GM12878 (cell line): ENCODE data around the gene AKAP1. TPM values are rescaled to one million over a fixed set of nuclear protein-coding genes. Genes with fewer than 3 reads are reported as not detected.
A peak's percentile ranks its signal among the peaks of the same experiment; 100 is the strongest.

Experiments used
- ATAC-seq: fragments of 200-7000 bp; cut with Tn5 transposase; 3 replicates; pipeline ENCODE4 v1.9.1; 2020; ENCODE audit warnings: mild to moderate bottlenecking, moderate library complexity
- BruUV-seq: library from RNA; stranded (reverse); fragments of 400-500 nt; replicated peaks from 2 replicates; lab custom pipeline; 2021; lab: Mats Ljungman, UMichigan
- CTCF ChIA-PET: fragments of 300-600 bp; sonication (Branson Sonifier 250); formaldehyde crosslinking; extraction: SDS; loops from one replicate; lab custom pipeline; 2021; ENCODE audit warnings: inconsistent platforms; lab: Yijun Ruan, JAX
- POLR2A ChIA-PET: fragments of 350-600 bp; formaldehyde crosslinking; extraction: SDS; loops from one replicate; lab custom pipeline; 2021; ENCODE audit warnings: inconsistent platforms; lab: Charles Lee
- RAD21 ChIA-PET: fragments of 300-600 bp; sonication (Branson Sonifier 250); formaldehyde crosslinking; loops from one replicate; lab custom pipeline; 2023; ENCODE audit warnings: antibody characterized with exemption; ENCODE audit not compliant: unreplicated experiment; lab: Charles Lee
- SMC1A ChIA-PET: fragments of 300-600 bp; sonication (Branson Sonifier 250); formaldehyde crosslinking; loops from one replicate; lab custom pipeline; 2023; ENCODE audit not compliant: unreplicated experiment, uncharacterized antibody; lab: Charles Lee
- DNase-seq: peaks from one replicate; pipeline ENCODE4 v3.0.0-alpha.2; 2011; ENCODE audit warnings: low read depth, low spot score
- FAIRE-seq: peaks from 3 replicates; lab custom pipeline; 2011; peaks lifted over from hg19 to GRCh38; lab: Jason Lieb, UNC
- H2AFZ ChIP-seq: 2 replicates; pipeline ENCODE4 v1.6.0; 2011; ENCODE audit warnings: low read depth, low read length, control low read depth; ENCODE audit not compliant: control insufficient read depth
- H3K27ac ChIP-seq: 2 replicates; pipeline ENCODE4 v1.5.1; 2011; ENCODE audit warnings: control low read depth; ENCODE audit not compliant: control insufficient read depth, insufficient read depth
- H3K27me3 ChIP-seq, 2 experiments: replicated peaks in 1 of 2; 2 replicates each; pipeline versions ENCODE4 v1.6.0 to v1.6.1; 2011; ENCODE audit warnings: low read length in 1 of 2; ENCODE audit not compliant: control insufficient read depth in 2 of 2, insufficient read depth in 2 of 2
- H3K36me3 ChIP-seq, 2 experiments: 2 replicates each; pipeline ENCODE4 v1.5.1; 2011; ENCODE audit warnings: low read length in 1 of 2; ENCODE audit not compliant: control insufficient read depth in 2 of 2, insufficient read depth in 2 of 2
- H3K4me1 ChIP-seq: 2 replicates; pipeline ENCODE4 v1.6.1; 2011; ENCODE audit warnings: mild to moderate bottlenecking, low read length, moderate library complexity, mixed read lengths; ENCODE audit not compliant: control insufficient read depth, insufficient read depth
- H3K4me2 ChIP-seq: 2 replicates; pipeline ENCODE4 v1.6.0; 2011; ENCODE audit warnings: control low read depth; ENCODE audit not compliant: control insufficient read depth, insufficient read depth
- H3K4me3 ChIP-seq: fragments of 200-600 bp; sonication (generic); 2 replicates; pipeline ENCODE4 v1.5.1; 2016
- H3K79me2 ChIP-seq: 2 replicates; pipeline ENCODE4 v1.6.0; 2011; ENCODE audit warnings: low read length; ENCODE audit not compliant: control insufficient read depth, insufficient read depth
- H3K9ac ChIP-seq: 2 replicates; pipeline ENCODE4 v1.8.0; 2011; ENCODE audit warnings: low read length, control low read depth, mixed read lengths; ENCODE audit not compliant: control insufficient read depth, insufficient read depth
- H3K9me3 ChIP-seq: replicated peaks from 3 replicates; pipeline ENCODE4 v1.5.1; 2011; ENCODE audit warnings: mild to moderate bottlenecking, low read length; ENCODE audit not compliant: control insufficient read depth, insufficient read depth
- H4K20me1 ChIP-seq: 2 replicates; pipeline ENCODE4 v1.6.0; 2011; ENCODE audit not compliant: control insufficient read depth, insufficient read depth
- HDAC2 ChIP-seq: fragments of 200-600 bp; sonication (generic); IDR thresholded peaks from 2 replicates; pipeline ENCODE4 v1.6.1; 2017
- IKZF1 ChIP-seq: fragments of 450-650 bp; conservative IDR thresholded peaks from 2 replicates; pipeline ENCODE4 v1.6.1; 2017; ENCODE audit warnings: antibody characterized with exemption, mild to moderate bottlenecking
- MTA3 ChIP-seq: IDR thresholded peaks from 2 replicates; pipeline ENCODE4 v1.6.1; 2012; ENCODE audit warnings: low read length, inconsistent platforms, borderline replicate concordance
- NFIC ChIP-seq: IDR thresholded peaks from 2 replicates; pipeline ENCODE4 v1.6.1; 2012; ENCODE audit warnings: low read depth, mild to moderate bottlenecking, inconsistent platforms, low read length, moderate library complexity
- RCOR1 ChIP-seq: conservative IDR thresholded peaks from 2 replicates; pipeline ENCODE4 v1.6.1; 2012; ENCODE audit warnings: low read depth, low read length, improper control_type of control experiment
- RELA ChIP-seq: fragments of 450-650 bp; IDR thresholded peaks from 2 replicates; pipeline ENCODE4 v1.8.0; 2014; ENCODE audit warnings: borderline replicate concordance; ENCODE audit not compliant: partially characterized antibody
- SPI1 ChIP-seq: IDR thresholded peaks from 2 replicates; pipeline ENCODE4 v1.6.1; 2011; ENCODE audit warnings: low read depth, mild to moderate bottlenecking, low read length, moderate library complexity, borderline replicate concordance; ENCODE audit not compliant: insufficient read depth
- SRF ChIP-seq, 2 experiments: IDR thresholded peaks; 2 replicates each; pipeline ENCODE4 v1.6.1; 2011; ENCODE audit warnings: low read depth in 2 of 2, low read length in 2 of 2, mild to moderate bottlenecking in 1 of 2, moderate library complexity in 1 of 2
- TAF1 ChIP-seq: IDR thresholded peaks from 2 replicates; pipeline ENCODE4 v1.6.1; 2011; ENCODE audit warnings: mild to moderate bottlenecking, low read depth, low read length, borderline replicate concordance
- TBL1XR1 ChIP-seq: IDR thresholded peaks from 2 replicates; pipeline ENCODE4 v1.6.1; 2012; ENCODE audit warnings: low read depth, low read length, improper control_type of control experiment
- WGBS: methylation state at CpG from one replicate; pipeline ENCODE4 v1.1.6; 2016; ENCODE audit warnings: low lambda C conversion rate; ENCODE audit not compliant: insufficient replicate concordance, insufficient coverage; ENCODE audit errors: missing lambda C conversion rate; 5-methylcytosine and 5-hydroxymethylcytosine counted together
- in situ Hi-C: fragments of 300-500 bp; cut with MboI; formaldehyde crosslinking; loops from 9 replicates; pipeline ENCODE4 v1.14.3; 2018; ENCODE audit warnings: mixed read lengths
- intact Hi-C: fragments of 100-400 bp; cut with micrococcal nuclease; formaldehyde crosslinking; loops from one replicate; pipeline ENCODE4 v1.14.2; 2022; ENCODE audit not compliant: unreplicated experiment
- polyA plus RNA-seq, 11 experiments: library from polyadenylated mRNA; depleted of rRNA in 4 of 11; unstranded in 6 of 11; stranded (reverse) in 5 of 11; fragments of >200 nt; fragmentation: Nextera tagmentation in 4 of 11; fragmentation: Illumina TruSeq in 1 of 11; extraction: Ambion mirVana in 4 of 11; extraction: Trizol in 1 of 11; gene quantifications; 1 replicate in 1 of 11; 2 replicates in 10 of 11; pipeline versions ENCODE4 v1.2.1 to v1.2.3, GENCODE V29; 2011 to 2016; ENCODE audit warnings: inconsistent platforms in 2 of 11, missing spikeins in 2 of 11, low read depth in 1 of 11
- total RNA-seq, 4 experiments: library from RNA; depleted of rRNA in 3 of 4; stranded (reverse); fragments of >200 nt in 3 of 4; fragmentation: Illumina TruSeq in 1 of 4; extraction: Trizol in 1 of 4; gene quantifications; 2 replicates each; pipeline versions ENCODE4 v1.2.1 to v1.2.3, GENCODE V29; 2013 to 2021
- TF ChIP-seq, protein P1 (sequence below): IDR thresholded peaks from 2 replicates; pipeline ENCODE4 v1.6.1; 2011; ENCODE audit warnings: borderline replicate concordance, low read depth, mild to moderate bottlenecking, moderate library complexity, mixed read lengths, low read length; ENCODE audit not compliant: insufficient read depth; ENCODE audit errors: extremely low read length
- TF ChIP-seq, protein P2 (sequence below): IDR thresholded peaks from 2 replicates; pipeline ENCODE4 v1.6.1; 2011; ENCODE audit warnings: low read depth, low read length, improper control_type of control experiment, borderline replicate concordance
- TF ChIP-seq, protein P3 (sequence below): IDR thresholded peaks from 2 replicates; pipeline ENCODE4 v1.6.1; 2012; ENCODE audit warnings: low read depth, low read length, improper control_type of control experiment
- TF ChIP-seq, protein P4 (sequence below): fragments of 450-650 bp; formaldehyde crosslinking; IDR thresholded peaks from 2 replicates; pipeline ENCODE4 v1.4.0; 2022; ENCODE audit warnings: mild to moderate bottlenecking, moderate library complexity

The AKAP1 gene
- total and polyA plus RNA-seq, 10 of the 15 experiments (the other 5 are each of a cell fraction or from before 2014, with no cell fraction given), result 11.9 to 50.5 (median 38.1) TPM

DNA sequence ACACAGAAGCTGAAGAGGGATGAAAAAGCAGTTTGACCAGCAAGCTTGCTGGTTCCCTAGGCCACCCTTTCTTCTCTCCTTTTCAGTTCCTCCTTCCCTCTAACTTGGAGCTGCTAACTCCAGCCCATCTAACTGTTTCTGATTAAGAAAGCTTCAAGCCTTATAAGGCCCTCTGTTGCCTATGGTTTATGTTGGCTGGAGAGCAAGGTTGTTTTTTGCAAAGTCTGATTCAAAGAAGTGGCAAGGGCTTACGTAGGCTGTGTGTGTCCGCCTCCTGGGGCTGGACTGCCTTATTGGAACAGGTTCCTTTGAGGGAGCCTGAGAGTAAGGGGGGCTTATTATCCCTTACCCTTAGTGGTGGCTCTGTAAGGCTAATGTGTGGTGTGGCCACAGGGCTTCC is 7.1 kb downstream of the AKAP1 start:
- peaks cover 2 to 7% of the 10 kb centered on the region in 2 experiments for H3K36me3 ChIP-seq
- H3K79me2 ChIP-seq, result peaks cover 82% of the 10 kb centered on the region
- H4K20me1 ChIP-seq, result peaks cover 2% of the 10 kb centered on the region; the same call in 1 of the 2 replicates
- DNase-seq (no peak), ATAC-seq (peak; percentile 86), FAIRE-seq (peak; percentile 49)
- no peak overlapping the region; the same call in 1 of the 2 replicates for H3K9ac ChIP-seq
- H3K27me3 ChIP-seq, result no peaks in the 10 kb centered on the region
- WGBS, result 98% methylated on average over 2 of the region's 2 CpGs
- in situ Hi-C loops (no loop called here), intact Hi-C loops (no loop called here)
- no peak overlapping the region for H2AFZ ChIP-seq
- SMC1A ChIA-PET, result interaction anchor here (1.0 to 1.8 kb wide), 3 partner anchors 9 to 37 kb away, joined by 4 to 5 read pairs (median 5); no protein-coding TSS in a partner anchor
- TF ChIP-seq NFIC (no peak), MTA3 (no peak), SPI1 (peak; percentile 81; the same call in 1 of the 2 replicates), RCOR1 (no peak), RELA (no peak), TBL1XR1 (no peak), TAF1 (no peak), SRF (IDR thresholded peaks at IDR 0.05; ENCODE audit: low read depth in 2 of 2, low read length in 2 of 2) (peak; percentile 45 to 81; a peak in 2 of 4 replicates), IKZF1 (0 out of 2 replicates have a peak, but pooled peaks have one; percentile 14), HDAC2 (no peak)
- TF ChIP-seq, protein P1, sequence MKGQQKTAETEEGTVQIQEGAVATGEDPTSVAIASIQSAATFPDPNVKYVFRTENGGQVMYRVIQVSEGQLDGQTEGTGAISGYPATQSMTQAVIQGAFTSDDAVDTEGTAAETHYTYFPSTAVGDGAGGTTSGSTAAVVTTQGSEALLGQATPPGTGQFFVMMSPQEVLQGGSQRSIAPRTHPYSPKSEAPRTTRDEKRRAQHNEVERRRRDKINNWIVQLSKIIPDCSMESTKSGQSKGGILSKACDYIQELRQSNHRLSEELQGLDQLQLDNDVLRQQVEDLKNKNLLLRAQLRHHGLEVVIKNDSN, result no peak
- TF ChIP-seq, protein P2, sequence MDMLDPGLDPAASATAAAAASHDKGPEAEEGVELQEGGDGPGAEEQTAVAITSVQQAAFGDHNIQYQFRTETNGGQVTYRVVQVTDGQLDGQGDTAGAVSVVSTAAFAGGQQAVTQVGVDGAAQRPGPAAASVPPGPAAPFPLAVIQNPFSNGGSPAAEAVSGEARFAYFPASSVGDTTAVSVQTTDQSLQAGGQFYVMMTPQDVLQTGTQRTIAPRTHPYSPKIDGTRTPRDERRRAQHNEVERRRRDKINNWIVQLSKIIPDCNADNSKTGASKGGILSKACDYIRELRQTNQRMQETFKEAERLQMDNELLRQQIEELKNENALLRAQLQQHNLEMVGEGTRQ, result no peak
- TF ChIP-seq, protein P3, sequence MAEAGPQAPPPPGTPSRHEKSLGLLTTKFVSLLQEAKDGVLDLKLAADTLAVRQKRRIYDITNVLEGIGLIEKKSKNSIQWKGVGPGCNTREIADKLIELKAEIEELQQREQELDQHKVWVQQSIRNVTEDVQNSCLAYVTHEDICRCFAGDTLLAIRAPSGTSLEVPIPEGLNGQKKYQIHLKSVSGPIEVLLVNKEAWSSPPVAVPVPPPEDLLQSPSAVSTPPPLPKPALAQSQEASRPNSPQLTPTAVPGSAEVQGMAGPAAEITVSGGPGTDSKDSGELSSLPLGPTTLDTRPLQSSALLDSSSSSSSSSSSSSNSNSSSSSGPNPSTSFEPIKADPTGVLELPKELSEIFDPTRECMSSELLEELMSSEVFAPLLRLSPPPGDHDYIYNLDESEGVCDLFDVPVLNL, result no peak
- TF ChIP-seq, protein P4, sequence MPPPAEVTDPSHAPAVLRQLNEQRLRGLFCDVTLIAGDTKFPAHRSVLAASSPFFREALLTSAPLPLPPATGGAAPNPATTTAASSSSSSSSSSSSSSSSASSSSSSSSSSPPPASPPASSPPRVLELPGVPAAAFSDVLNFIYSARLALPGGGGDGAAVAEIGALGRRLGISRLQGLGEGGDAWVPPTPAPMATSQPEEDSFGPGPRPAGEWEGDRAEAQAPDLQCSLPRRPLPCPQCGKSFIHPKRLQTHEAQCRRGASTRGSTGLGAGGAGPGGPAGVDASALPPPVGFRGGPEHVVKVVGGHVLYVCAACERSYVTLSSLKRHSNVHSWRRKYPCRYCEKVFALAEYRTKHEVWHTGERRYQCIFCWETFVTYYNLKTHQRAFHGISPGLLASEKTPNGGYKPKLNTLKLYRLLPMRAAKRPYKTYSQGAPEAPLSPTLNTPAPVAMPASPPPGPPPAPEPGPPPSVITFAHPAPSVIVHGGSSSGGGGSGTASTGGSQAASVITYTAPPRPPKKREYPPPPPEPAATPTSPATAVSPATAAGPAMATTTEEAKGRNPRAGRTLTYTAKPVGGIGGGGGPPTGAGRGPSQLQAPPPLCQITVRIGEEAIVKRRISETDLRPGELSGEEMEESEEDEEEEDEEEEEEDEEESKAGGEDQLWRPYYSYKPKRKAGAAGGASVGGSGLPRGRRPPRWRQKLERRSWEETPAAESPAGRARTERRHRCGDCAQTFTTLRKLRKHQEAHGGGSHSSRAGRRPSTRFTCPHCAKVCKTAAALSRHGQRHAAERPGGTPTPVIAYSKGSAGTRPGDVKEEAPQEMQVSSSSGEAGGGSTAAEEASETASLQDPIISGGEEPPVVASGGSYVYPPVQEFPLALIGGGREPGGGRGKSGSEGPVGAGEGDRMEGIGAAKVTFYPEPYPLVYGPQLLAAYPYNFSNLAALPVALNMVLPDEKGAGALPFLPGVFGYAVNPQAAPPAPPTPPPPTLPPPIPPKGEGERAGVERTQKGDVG (CRISPR knock-in tag), result no peak
- H3K4me1 ChIP-seq, result peaks cover 15% of the 10 kb centered on the region
- H3K27ac ChIP-seq, result peak overlapping the region; percentile 59
- no peaks in the 10 kb centered on the region for H3K9me3 ChIP-seq
- POLR2A ChIA-PET, result no interaction called here
- no TSS peak for BruUV-seq
- no peak overlapping the region; the same call in 1 of the 2 replicates for H3K4me2 ChIP-seq
- CTCF ChIA-PET, result interaction anchor here (1.1 kb wide), 3 partner anchors 12 to 656 kb away, joined by 3 read pairs; no protein-coding TSS in a partner anchor
- RAD21 ChIA-PET, result no interaction called here
- no peak overlapping the region for H3K4me3 ChIP-seq
